Stimulated activated CD8-positive, alpha-beta memory T cell treated with anti-CD3 and anti-CD28 coated beads, Interleukin-12 subunit alpha, Interleukin-12 subunit beta, amount 100 ng/mL, for 24 hours (primary cell): Measurements from ENCODE around the gene MACIR.
A peak's percentile ranks its signal among the peaks of the same experiment; 100 is the strongest.

Source experiments
- DNase-seq: peaks from one replicate; pipeline ENCODE4 v3.0.0-alpha.2; 2020; ENCODE audit errors: extremely low read depth

MACIR gene

GRCh38 chr5:103245761-103246160 is 12.8 kb upstream of the MACIR start:
- no peak for DNase-seq

GRCh38 chr5:103247118-103247517 is 11.4 kb upstream of the MACIR start:
- no peak for DNase-seq

- no peak for DNase-seq
Measured at GRCh38 chr5:103249068-103249467, 9.5 kb upstream of the MACIR start.

GRCh38 chr5:103254921-103255320 is 3.6 kb upstream of the MACIR start:
- DNase-seq: no peak

GRCh38 chr5:103255691-103256090 is 2.9 kb upstream of the MACIR start:
- DNase-seq: no peak

- no peak for DNase-seq
Measured at GRCh38 chr5:103256178-103256577, 2.4 kb upstream of the MACIR start.

- DNase-seq: peak; percentile 15
Measured at GRCh38 chr5:103258957-103259704, 568 bp downstream of the MACIR start.

GRCh38 chr5:103259705-103260355 is 1.3 kb downstream of the MACIR start:
- DNase-seq: no peak

- no peak for DNase-seq
Measured at GRCh38 chr5:103260951-103261350, 2.4 kb downstream of the MACIR start.

- no peak for DNase-seq
Measured at GRCh38 chr5:103262422-103262871, 3.9 kb downstream of the MACIR start.

- no peak for DNase-seq
Measured at GRCh38 chr5:103263054-103263453, 4.5 kb downstream of the MACIR start.

GRCh38 chr5:103264508-103264907 is 5.9 kb downstream of the MACIR start:
- no peak for DNase-seq

- no peak for DNase-seq
Measured at GRCh38 chr5:103270581-103270980, 12.0 kb downstream of the MACIR start.

- DNase-seq: no peak
Measured at GRCh38 chr5:103271570-103272289, 13.2 kb downstream of the MACIR start.

GRCh38 chr5:103272377-103272776 is 13.8 kb downstream of the MACIR start:
- no peak for DNase-seq

- DNase-seq: no peak
Measured at GRCh38 chr5:103273952-103274351, 15.4 kb downstream of the MACIR start.

- DNase-seq: no peak
Measured at GRCh38 chr5:103275851-103276250, 17.3 kb downstream of the MACIR start.

- DNase-seq: no peak
Measured at GRCh38 chr5:103280967-103281366, 22.4 kb downstream of the MACIR start.

- DNase-seq: no peak
Measured at GRCh38 chr5:103283120-103283519, 24.6 kb downstream of the MACIR start.

- DNase-seq: no peak
Measured at GRCh38 chr5:103283869-103284268, 25.3 kb downstream of the MACIR start.

- no peak for DNase-seq
Measured at GRCh38 chr5:103286622-103287021, 28.1 kb downstream of the MACIR start.

- DNase-seq: no peak
Measured at GRCh38 chr5:103289024-103289423, 30.5 kb downstream of the MACIR start.

- DNase-seq: no peak
Measured at GRCh38 chr5:103290846-103291245, 32.3 kb downstream of the MACIR start.
